OCI-LY7 (cell line): Measurements from ENCODE around the gene PPP2R2B. TPM values are rescaled to one million over a fixed set of nuclear protein-coding genes. Genes with fewer than 3 reads are reported as not detected.

Source experiments
- BruUV-seq: library from RNA; stranded (reverse); fragments of 400-500 nt; replicated peaks from 2 replicates; lab custom pipeline; 2021; lab: Mats Ljungman, UMichigan
- CTCF ChIA-PET: fragments of 300-600 bp; sonication (Branson Sonifier 250); formaldehyde crosslinking; loops from one replicate; lab custom pipeline; 2022; ENCODE audit warnings: antibody characterized with exemption; ENCODE audit not compliant: unreplicated experiment; lab: Charles Lee
- POLR2A ChIA-PET: fragments of 300-600 bp; sonication (Branson Sonifier 250); formaldehyde crosslinking; loops from one replicate; lab custom pipeline; 2022; ENCODE audit warnings: antibody characterized with exemption; lab: Charles Lee
- DNase-seq: peaks from one replicate; pipeline ENCODE4 v3.0.0-alpha.2; 2015; ENCODE audit warnings: low spot score
- H2AFZ ChIP-seq: fragments of 200-600 bp; sonication (generic), shearing (Covaris generic); 2 replicates; pipeline ENCODE4 v1.6.1; 2014; ENCODE audit warnings: mild to moderate bottlenecking, antibody characterized with exemption, low read length, moderate library complexity
- H3K27ac ChIP-seq: fragments of 200-600 bp; sonication (generic); 2 replicates; pipeline ENCODE4 v1.5.1; 2014; ENCODE audit warnings: mixed run types, low read depth, mild to moderate bottlenecking, moderate library complexity, low read length, inconsistent platforms; ENCODE audit not compliant: poor library complexity, severe bottlenecking
- H3K36me3 ChIP-seq: fragments of 200-600 bp; sonication (generic); 2 replicates; pipeline ENCODE4 v1.6.1; 2014; ENCODE audit warnings: mild to moderate bottlenecking, antibody characterized with exemption, low read length, moderate library complexity, mixed read lengths; ENCODE audit not compliant: insufficient read depth
- H3K4me1 ChIP-seq: fragments of 200-600 bp; sonication (generic); 2 replicates; pipeline ENCODE4 v1.5.1; 2014; ENCODE audit warnings: mild to moderate bottlenecking, low read length; ENCODE audit not compliant: insufficient read depth, poor library complexity, severe bottlenecking
- H3K4me2 ChIP-seq: fragments of 200-600 bp; sonication (generic); 2 replicates; pipeline ENCODE4 v1.6.1; 2014; ENCODE audit warnings: mild to moderate bottlenecking, low read length
- H3K4me3 ChIP-seq: fragments of 200-600 bp; sonication (generic); 2 replicates; pipeline ENCODE4 v1.5.1; 2014; ENCODE audit warnings: mild to moderate bottlenecking, low read depth, low read length; ENCODE audit not compliant: poor library complexity, severe bottlenecking
- H3K79me2 ChIP-seq: fragments of 200-600 bp; sonication (generic); 2 replicates; pipeline ENCODE4 v1.6.1; 2016; ENCODE audit warnings: low read depth, mild to moderate bottlenecking, low read length, moderate library complexity, mixed read lengths; ENCODE audit not compliant: insufficient read depth
- H3K9me2 ChIP-seq: fragments of 200-600 bp; sonication (generic); 2 replicates; pipeline ENCODE4 v1.6.1; 2016; ENCODE audit warnings: mild to moderate bottlenecking, low read length, mixed read lengths; ENCODE audit not compliant: insufficient read depth
- H3K9me3 ChIP-seq: fragments of 200-600 bp; sonication (generic); 2 replicates; pipeline ENCODE4 v1.6.1; 2014; ENCODE audit warnings: mild to moderate bottlenecking, mixed run types, low read length, mixed read lengths
- H4K20me1 ChIP-seq: fragments of 200-600 bp; sonication (generic); 2 replicates; pipeline ENCODE4 v1.6.1; 2014; ENCODE audit warnings: mild to moderate bottlenecking, antibody characterized with exemption, low read length, moderate library complexity, mixed read lengths; ENCODE audit not compliant: insufficient read depth
- EZH2phosphoT487 ChIP-seq: fragments of 200-600 bp; sonication (generic); IDR thresholded peaks from 2 replicates; pipeline ENCODE4 v1.6.1; 2018; ENCODE audit warnings: low read depth, borderline replicate concordance, mild to moderate bottlenecking, mixed run types, antibody characterized with exemption, low read length, moderate library complexity, mixed read lengths
- intact Hi-C: fragments of 100-400 bp; cut with micrococcal nuclease; formaldehyde crosslinking; loops from one replicate; pipeline ENCODE4 v1.10.0; 2022; ENCODE audit not compliant: unreplicated experiment
- total RNA-seq, 2 experiments: library from RNA; depleted of rRNA in 1 of 2; stranded (reverse); fragments of >200 nt in 1 of 2; shearing (Covaris generic) in 1 of 2; gene quantifications; 2 replicates each; pipeline ENCODE4 v1.2.3, GENCODE V29; 2014 to 2022
- TF ChIP-seq, protein P1 (sequence below): fragments of 200-600 bp; sonication (generic); conservative IDR thresholded peaks from 2 replicates; pipeline ENCODE4 v1.5.1; 2014; ENCODE audit warnings: mild to moderate bottlenecking, antibody characterized with exemption, low read length, moderate library complexity, mixed read lengths

PPP2R2B gene
- total RNA-seq, 2 experiments from 2014 or later: not detected

- intact Hi-C loops: no loop called here
- Histone ChIP-seq H3K36me3 (no peaks in the 10 kb centered on the region), H3K4me3 (no peak overlapping the region), H3K4me2 (no peak overlapping the region), H4K20me1 (no peaks in the 10 kb centered on the region), H3K79me2 (no peaks in the 10 kb centered on the region), H3K27ac (no peak overlapping the region), H3K9me2 (no peaks in the 10 kb centered on the region), H3K4me1 (no peaks in the 10 kb centered on the region), H3K9me3 (no peaks in the 10 kb centered on the region), H2AFZ (no peak overlapping the region)
- DNase-seq: no peak
- TF ChIP-seq, protein P1, sequence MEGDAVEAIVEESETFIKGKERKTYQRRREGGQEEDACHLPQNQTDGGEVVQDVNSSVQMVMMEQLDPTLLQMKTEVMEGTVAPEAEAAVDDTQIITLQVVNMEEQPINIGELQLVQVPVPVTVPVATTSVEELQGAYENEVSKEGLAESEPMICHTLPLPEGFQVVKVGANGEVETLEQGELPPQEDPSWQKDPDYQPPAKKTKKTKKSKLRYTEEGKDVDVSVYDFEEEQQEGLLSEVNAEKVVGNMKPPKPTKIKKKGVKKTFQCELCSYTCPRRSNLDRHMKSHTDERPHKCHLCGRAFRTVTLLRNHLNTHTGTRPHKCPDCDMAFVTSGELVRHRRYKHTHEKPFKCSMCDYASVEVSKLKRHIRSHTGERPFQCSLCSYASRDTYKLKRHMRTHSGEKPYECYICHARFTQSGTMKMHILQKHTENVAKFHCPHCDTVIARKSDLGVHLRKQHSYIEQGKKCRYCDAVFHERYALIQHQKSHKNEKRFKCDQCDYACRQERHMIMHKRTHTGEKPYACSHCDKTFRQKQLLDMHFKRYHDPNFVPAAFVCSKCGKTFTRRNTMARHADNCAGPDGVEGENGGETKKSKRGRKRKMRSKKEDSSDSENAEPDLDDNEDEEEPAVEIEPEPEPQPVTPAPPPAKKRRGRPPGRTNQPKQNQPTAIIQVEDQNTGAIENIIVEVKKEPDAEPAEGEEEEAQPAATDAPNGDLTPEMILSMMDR: no peak
- no peak for TF ChIP-seq EZH2phosphoT487
- CTCF ChIA-PET: no interaction called here
- POLR2A ChIA-PET: no interaction called here
- no TSS peak for BruUV-seq
These were observed 159.4 kb downstream of the PPP2R2B start for GRCh38 chr5:146719179-146719578.

DNA sequence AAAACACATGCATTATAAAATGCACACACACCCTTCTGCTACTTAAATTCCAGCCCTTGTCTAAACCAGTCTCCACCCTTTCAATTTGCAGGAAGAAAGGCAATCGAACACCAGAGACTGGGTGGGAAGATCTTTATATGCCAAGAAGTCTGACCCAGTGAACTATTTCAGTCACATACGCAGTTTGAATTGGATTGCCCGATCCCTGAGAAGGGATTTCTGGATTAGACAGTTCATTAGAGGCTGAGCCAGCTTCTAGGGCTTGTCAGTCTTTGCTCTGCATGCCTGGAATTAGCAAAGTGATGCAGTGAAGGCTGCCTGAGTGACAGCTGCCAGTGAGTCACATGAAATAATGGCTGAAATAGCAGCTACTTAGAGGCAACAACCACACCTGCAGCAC, 159.9 kb downstream of the PPP2R2B start:
- Histone ChIP-seq H4K20me1 (no peaks in the 10 kb centered on the region), H3K4me1 (no peaks in the 10 kb centered on the region), H3K79me2 (no peaks in the 10 kb centered on the region), H2AFZ (no peak overlapping the region), H3K9me2 (no peaks in the 10 kb centered on the region), H3K36me3 (no peaks in the 10 kb centered on the region), H3K4me3 (no peak overlapping the region), H3K4me2 (no peak overlapping the region), H3K9me3 (no peaks in the 10 kb centered on the region), H3K27ac (no peak overlapping the region)
- DNase-seq: no peak
- no TSS peak for BruUV-seq
- ChIA-PET POLR2A (no interaction called here), CTCF (no interaction called here)
- TF ChIP-seq EZH2phosphoT487: no peak
- TF ChIP-seq, protein P1: no peak
- intact Hi-C loops: no loop called here

GRCh38 chr5:146717951-146718350, 160.6 kb downstream of the PPP2R2B start:
- CTCF ChIA-PET: no interaction called here
- no peaks in the 10 kb centered on the region for H3K79me2 ChIP-seq
- BruUV-seq: no TSS peak
- H3K9me2 ChIP-seq: no peaks in the 10 kb centered on the region
- intact Hi-C loops: no loop called here
- H3K36me3 ChIP-seq: no peaks in the 10 kb centered on the region
- H3K27ac ChIP-seq: no peak overlapping the region
- POLR2A ChIA-PET: no interaction called here
- no peak overlapping the region for H3K4me2 ChIP-seq
- no peak overlapping the region for H2AFZ ChIP-seq
- no peaks in the 10 kb centered on the region for H3K4me1 ChIP-seq
- TF ChIP-seq, protein P1: no peak
- TF ChIP-seq EZH2phosphoT487: no peak
- no peak for DNase-seq
- H4K20me1 ChIP-seq: no peaks in the 10 kb centered on the region
- H3K4me3 ChIP-seq: no peak overlapping the region
- H3K9me3 ChIP-seq: no peaks in the 10 kb centered on the region
